SK-N-SH treated with all-trans-retinoic acid at 6 μM for 48 hours (cell line): ENCODE results near the gene RAB35.

Experiments used
- ARNTL ChIP-seq: fragments of 450-650 bp; formaldehyde crosslinking; IDR thresholded peaks from 2 replicates; pipeline ENCODE4 v1.5.0; 2020; ENCODE audit warnings: low read depth, mild to moderate bottlenecking, moderate library complexity, borderline replicate concordance
- BACH2 ChIP-seq: fragments of 250-450 bp; sonication (Bioruptor Pico); IDR thresholded peaks from 2 replicates; pipeline ENCODE4 v1.9.0; 2021; ENCODE audit warnings: mild to moderate bottlenecking, borderline replicate concordance
- CSRNP3 ChIP-seq: fragments of 250-450 bp; sonication (Bioruptor Pico); IDR thresholded peaks from 2 replicates; pipeline ENCODE4 v1.5.1; 2021; ENCODE audit warnings: mild to moderate bottlenecking, moderate library complexity
- PATZ1 ChIP-seq: fragments of 250-450 bp; sonication (Bioruptor Pico); IDR thresholded peaks from 2 replicates; pipeline ENCODE4 v1.8.0; 2020; ENCODE audit warnings: mild to moderate bottlenecking, moderate library complexity, borderline replicate concordance
- POU6F1 ChIP-seq: fragments of 250-450 bp; sonication (Bioruptor Pico); IDR thresholded peaks from 2 replicates; pipeline ENCODE4 v1.8.0; 2021; ENCODE audit warnings: low read depth, mild to moderate bottlenecking, moderate library complexity, borderline replicate concordance
- PPARA ChIP-seq: fragments of 250-450 bp; sonication (Bioruptor Pico); IDR thresholded peaks from 2 replicates; pipeline ENCODE4 v1.5.0; 2020; ENCODE audit warnings: mild to moderate bottlenecking, borderline replicate concordance
- RARB ChIP-seq: fragments of 250-450 bp; sonication (Bioruptor Pico); IDR thresholded peaks from 2 replicates; pipeline ENCODE4 v1.8.0; 2021; ENCODE audit warnings: mild to moderate bottlenecking, moderate library complexity
- SNAI2 ChIP-seq: fragments of 250-450 bp; sonication (Bioruptor Pico); IDR thresholded peaks from 2 replicates; pipeline ENCODE4 v1.5.0; 2020; ENCODE audit warnings: mild to moderate bottlenecking, moderate library complexity
- ZFP3 ChIP-seq: fragments of 250-450 bp; sonication (Bioruptor Pico); IDR thresholded peaks from 2 replicates; pipeline ENCODE4 v1.5.0; 2020; ENCODE audit warnings: mild to moderate bottlenecking, moderate library complexity
- ZNF565 ChIP-seq: fragments of 450-650 bp; formaldehyde crosslinking; conservative IDR thresholded peaks from 2 replicates; pipeline ENCODE4 v1.5.0; 2020; ENCODE audit warnings: low read depth, mild to moderate bottlenecking, moderate library complexity
- ZNF70 ChIP-seq: fragments of 450-650 bp; formaldehyde crosslinking; IDR thresholded peaks from 2 replicates; pipeline ENCODE4 v1.5.0; 2020; ENCODE audit warnings: mild to moderate bottlenecking, moderate library complexity

- TF ChIP-seq PPARA (CRISPR knock-in tag), result no peak
- no peak for TF ChIP-seq RARB (CRISPR knock-in tag)
- no peak for TF ChIP-seq CSRNP3
- no peak for TF ChIP-seq ZNF70 (CRISPR knock-in tag)
- TF ChIP-seq PATZ1 (CRISPR knock-in tag), result no peak
- TF ChIP-seq ZFP3 (CRISPR knock-in tag), result no peak
- no peak for TF ChIP-seq POU6F1 (CRISPR knock-in tag)
- no peak for TF ChIP-seq ARNTL
- no peak for TF ChIP-seq BACH2 (CRISPR knock-in tag)
- TF ChIP-seq SNAI2, result no peak
- TF ChIP-seq ZNF565 (CRISPR knock-in tag), result no peak
Observed at GRCh38 chr12:120102189-120103043, 14.1 kb downstream of the RAB35 start.
